A549 (cell line): ENCODE results near the gene NANOS2. TPM values are rescaled to one million over a fixed set of nuclear protein-coding genes. Genes with fewer than 3 reads are reported as not detected.

Experiments used
- ATAC-seq, 2 experiments: fragments of 200-7000 bp in 1 of 2; fragments of >200 bp in 1 of 2; cut with Nextera tagmentation in 1 of 2; cut with Tn5 transposase in 1 of 2; 3 replicates each; pipeline versions ENCODE4 v1.8.0 to v1.9.1; 2018 to 2020; ENCODE audit warnings: mild to moderate bottlenecking in 1 of 2, moderate library complexity in 1 of 2
- CTCF ChIA-PET: fragments of 300-600 bp; sonication (Branson Sonifier 250); formaldehyde crosslinking; extraction: SDS; loops from one replicate; lab custom pipeline; 2021; ENCODE audit warnings: antibody characterized with exemption, inconsistent platforms; lab: Yijun Ruan, JAX
- POLR2A ChIA-PET: fragments of 350-600 bp; formaldehyde crosslinking; extraction: SDS; loops from one replicate; lab custom pipeline; 2021; ENCODE audit warnings: antibody characterized with exemption, inconsistent platforms; lab: Yijun Ruan, JAX
- DNase-seq, 2 experiments: peaks; one replicate each; pipeline versions ENCODE4 v3.0.0 to v3.0.0-alpha.2; 2011 to 2016; ENCODE audit warnings: low read depth in 1 of 2, low spot score in 1 of 2
- FAIRE-seq: peaks from 2 replicates; lab custom pipeline; 2011; peaks lifted over from hg19 to GRCh38; lab: Jason Lieb, UNC
- H3K27ac ChIP-seq, 2 experiments: fragments of >200 bp; sonication (Bioruptor Twin); formaldehyde crosslinking; 3 replicates each; pipeline ENCODE4 v1.5.1; 2016 to 2017
- H3K4me1 ChIP-seq: fragments of >200 bp; sonication (Bioruptor Twin); formaldehyde crosslinking; 3 replicates; pipeline ENCODE4 v1.6.1; 2016
- H3K4me2 ChIP-seq: fragments of >200 bp; sonication (Bioruptor Twin); formaldehyde crosslinking; 3 replicates; pipeline ENCODE4 v1.6.1; 2016
- H3K4me3 ChIP-seq: fragments of >200 bp; sonication (Bioruptor Twin); formaldehyde crosslinking; 3 replicates; pipeline ENCODE4 v1.5.1; 2016
- H3K9me3 ChIP-seq: fragments of >200 bp; sonication (Bioruptor Twin); formaldehyde crosslinking; 3 replicates; pipeline ENCODE4 v1.6.1; 2016
- CBX2 ChIP-seq: fragments of 200-600 bp; sonication (generic); IDR thresholded peaks from 2 replicates; pipeline ENCODE4 v1.6.1; 2016; ENCODE audit warnings: low read depth, mild to moderate bottlenecking, borderline replicate concordance
- CBX8 ChIP-seq: fragments of 200-600 bp; sonication (generic); IDR thresholded peaks from 2 replicates; pipeline ENCODE4 v1.6.1; 2016
- CEBPB ChIP-seq, 2 experiments: fragments of >200 bp in 1 of 2; sonication (Bioruptor Twin) in 1 of 2; formaldehyde crosslinking in 1 of 2; IDR thresholded peaks; 2 replicates each; pipeline ENCODE4 v1.6.1; 2012 to 2016
- CHD4 ChIP-seq: fragments of 200-600 bp; sonication (generic); IDR thresholded peaks from 2 replicates; pipeline ENCODE4 v1.6.1; 2016; ENCODE audit warnings: antibody characterized with exemption, mild to moderate bottlenecking, borderline replicate concordance
- EHMT2 ChIP-seq: fragments of 200-600 bp; sonication (generic); IDR thresholded peaks from 2 replicates; pipeline ENCODE4 v1.6.1; 2016; ENCODE audit warnings: antibody characterized with exemption, low read depth, mild to moderate bottlenecking, moderate library complexity
- ESRRA ChIP-seq: fragments of 150-350 bp; IDR thresholded peaks from 2 replicates; pipeline ENCODE4 v1.6.1; 2014; ENCODE audit warnings: mild to moderate bottlenecking, low read length, borderline replicate concordance
- FOXS1 ChIP-seq: fragments of 250-450 bp; sonication (Bioruptor Pico); IDR thresholded peaks from 2 replicates; pipeline ENCODE4 v1.5.0; 2020; ENCODE audit warnings: mild to moderate bottlenecking, moderate library complexity
- HEYL ChIP-seq: fragments of 250-450 bp; sonication (Bioruptor Pico); IDR thresholded peaks from 2 replicates; pipeline ENCODE4 v1.8.0; 2021; ENCODE audit warnings: mild to moderate bottlenecking, moderate library complexity
- JUNB ChIP-seq: fragments of >200 bp; sonication (Bioruptor Twin); formaldehyde crosslinking; IDR thresholded peaks from 2 replicates; pipeline ENCODE4 v1.6.1; 2016
- MAX ChIP-seq: IDR thresholded peaks from 2 replicates; pipeline ENCODE4 v1.6.1; 2012
- MAZ ChIP-seq: fragments of 150-350 bp; IDR thresholded peaks from 2 replicates; pipeline ENCODE4 v1.6.1; 2014; ENCODE audit warnings: antibody characterized with exemption, low read depth, low read length, borderline replicate concordance
- NPAS2 ChIP-seq: fragments of 250-450 bp; sonication (Bioruptor Pico); IDR thresholded peaks from 2 replicates; pipeline ENCODE4 v1.8.0; 2022; ENCODE audit warnings: mild to moderate bottlenecking, moderate library complexity, borderline replicate concordance
- NR3C1 ChIP-seq: fragments of >200 bp; sonication (Bioruptor Twin); formaldehyde crosslinking; IDR thresholded peaks from 3 replicates; pipeline ENCODE4 v1.6.1; 2017
- PHF8 ChIP-seq: fragments of 200-600 bp; sonication (generic); IDR thresholded peaks from 2 replicates; pipeline ENCODE4 v1.6.1; 2016; ENCODE audit warnings: low read depth, mild to moderate bottlenecking, antibody characterized with exemption, moderate library complexity, borderline replicate concordance
- POLR2AphosphoS2 ChIP-seq: conservative IDR thresholded peaks from 2 replicates; pipeline ENCODE4 v1.6.1; 2012; ENCODE audit warnings: low read length, improper control_type of control experiment, inconsistent platforms
- RAD21 ChIP-seq, 2 experiments: fragments of >200 bp in 1 of 2; sonication (Bioruptor Twin) in 1 of 2; formaldehyde crosslinking in 1 of 2; IDR thresholded peaks in 1 of 2; conservative IDR thresholded peaks in 1 of 2; 2 replicates in 1 of 2; 3 replicates in 1 of 2; pipeline ENCODE4 v1.6.1; 2012 to 2018; ENCODE audit warnings: inconsistent platforms in 1 of 2
- RARB ChIP-seq: fragments of 250-450 bp; sonication (Bioruptor Pico); IDR thresholded peaks from 2 replicates; pipeline ENCODE4 v1.8.0; 2021; ENCODE audit warnings: mild to moderate bottlenecking, moderate library complexity
- RCOR1 ChIP-seq: fragments of 150-350 bp; IDR thresholded peaks from 2 replicates; pipeline ENCODE4 v1.6.1; 2014; ENCODE audit warnings: antibody characterized with exemption, low read length, low read depth
- RNF2 ChIP-seq: fragments of 200-600 bp; sonication (generic); IDR thresholded peaks from 2 replicates; pipeline ENCODE4 v1.6.1; 2016; ENCODE audit warnings: low read depth, mild to moderate bottlenecking, antibody characterized with exemption, moderate library complexity, borderline replicate concordance
- SMC3 ChIP-seq: fragments of >200 bp; sonication (Bioruptor Twin); formaldehyde crosslinking; IDR thresholded peaks from 3 replicates; pipeline ENCODE4 v1.6.1; 2018; ENCODE audit warnings: inconsistent platforms
- SREBF2 ChIP-seq: fragments of 450-650 bp; IDR thresholded peaks from 2 replicates; pipeline ENCODE4 v1.6.1; 2014; ENCODE audit warnings: mild to moderate bottlenecking, moderate library complexity
- TFCP2L1 ChIP-seq: fragments of 250-450 bp; sonication (Bioruptor Pico); IDR thresholded peaks from 2 replicates; pipeline ENCODE4 v1.5.0; 2021; ENCODE audit warnings: mild to moderate bottlenecking
- ZFP36 ChIP-seq: fragments of 450-650 bp; IDR thresholded peaks from 2 replicates; pipeline ENCODE4 v1.6.1; 2014; ENCODE audit warnings: borderline replicate concordance; ENCODE audit not compliant: partially characterized antibody
- ZSCAN20 ChIP-seq: fragments of 250-450 bp; sonication (Bioruptor Pico); IDR thresholded peaks from 2 replicates; pipeline ENCODE4 v1.8.0; 2022; ENCODE audit warnings: mild to moderate bottlenecking, moderate library complexity
- WGBS: methylation state at CpG from one replicate; pipeline ENCODE4 v1.1.6; 2017; ENCODE audit errors: missing lambda C conversion rate; 5-methylcytosine and 5-hydroxymethylcytosine counted together
- polyA plus RNA-seq, 4 experiments: library from polyadenylated mRNA; depleted of rRNA in 3 of 4; stranded (reverse); fragments of >200 nt; fragmentation: RNase III in 1 of 4; extraction: RNeasy Plus Mini Kit Qiagen cat#74134 plus additional on column Dnase treatment in 1 of 4; gene quantifications; 2 replicates in 3 of 4; 3 replicates in 1 of 4; pipeline ENCODE4 v1.2.3, GENCODE V29; 2011 to 2017
- TF ChIP-seq, protein P1 (sequence below): fragments of 450-650 bp; IDR thresholded peaks from 2 replicates; pipeline ENCODE4 v1.6.1; 2014; ENCODE audit warnings: antibody characterized with exemption
- TF ChIP-seq, protein P2 (sequence below): fragments of >200 bp; sonication (Bioruptor Twin); formaldehyde crosslinking; IDR thresholded peaks from 3 replicates; pipeline ENCODE4 v1.5.1; 2016

The NANOS2 gene
- polyA plus RNA-seq, 2 of the 4 experiments (the other 2 are of a cell fraction): not detected

GRCh38 chr19:45866400-45867176, 48.0 kb downstream of the NANOS2 start:
- peaks cover 14% of the 10 kb centered on the region for H3K4me1 ChIP-seq
- CTCF ChIA-PET: interaction anchor here (0.6 to 11.3 kb wide), 6 partner anchors 9 to 398 kb away, joined by 3 to 315 read pairs (median 22); partner anchors contain the start of genes IRF2BP1 and MYPOP
- no peak overlapping the region for H3K4me3 ChIP-seq
- H3K9me3 ChIP-seq: no peaks in the 10 kb centered on the region
- no peak for FAIRE-seq
- H3K27ac ChIP-seq: peak overlapping the region in 1 of 2 experiments; percentile 39; a peak in 2 of 6 replicates
- 64% methylated on average over 9 of the region's 11 CpGs for WGBS
- no peak for ATAC-seq
- TF ChIP-seq PHF8: no peak
- no peak for TF ChIP-seq MAX
- TF ChIP-seq, protein P1, sequence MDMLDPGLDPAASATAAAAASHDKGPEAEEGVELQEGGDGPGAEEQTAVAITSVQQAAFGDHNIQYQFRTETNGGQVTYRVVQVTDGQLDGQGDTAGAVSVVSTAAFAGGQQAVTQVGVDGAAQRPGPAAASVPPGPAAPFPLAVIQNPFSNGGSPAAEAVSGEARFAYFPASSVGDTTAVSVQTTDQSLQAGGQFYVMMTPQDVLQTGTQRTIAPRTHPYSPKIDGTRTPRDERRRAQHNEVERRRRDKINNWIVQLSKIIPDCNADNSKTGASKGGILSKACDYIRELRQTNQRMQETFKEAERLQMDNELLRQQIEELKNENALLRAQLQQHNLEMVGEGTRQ: no peak
- TF ChIP-seq HEYL (CRISPR knock-in tag): no peak
- no peak for TF ChIP-seq MAZ
- TF ChIP-seq ZSCAN20 (CRISPR knock-in tag): no peak
- no peak for TF ChIP-seq CEBPB (IDR thresholded peaks at IDR 0.05)
- TF ChIP-seq FOXS1 (CRISPR knock-in tag): no peak
- no peak for TF ChIP-seq POLR2AphosphoS2
- TF ChIP-seq, protein P2, sequence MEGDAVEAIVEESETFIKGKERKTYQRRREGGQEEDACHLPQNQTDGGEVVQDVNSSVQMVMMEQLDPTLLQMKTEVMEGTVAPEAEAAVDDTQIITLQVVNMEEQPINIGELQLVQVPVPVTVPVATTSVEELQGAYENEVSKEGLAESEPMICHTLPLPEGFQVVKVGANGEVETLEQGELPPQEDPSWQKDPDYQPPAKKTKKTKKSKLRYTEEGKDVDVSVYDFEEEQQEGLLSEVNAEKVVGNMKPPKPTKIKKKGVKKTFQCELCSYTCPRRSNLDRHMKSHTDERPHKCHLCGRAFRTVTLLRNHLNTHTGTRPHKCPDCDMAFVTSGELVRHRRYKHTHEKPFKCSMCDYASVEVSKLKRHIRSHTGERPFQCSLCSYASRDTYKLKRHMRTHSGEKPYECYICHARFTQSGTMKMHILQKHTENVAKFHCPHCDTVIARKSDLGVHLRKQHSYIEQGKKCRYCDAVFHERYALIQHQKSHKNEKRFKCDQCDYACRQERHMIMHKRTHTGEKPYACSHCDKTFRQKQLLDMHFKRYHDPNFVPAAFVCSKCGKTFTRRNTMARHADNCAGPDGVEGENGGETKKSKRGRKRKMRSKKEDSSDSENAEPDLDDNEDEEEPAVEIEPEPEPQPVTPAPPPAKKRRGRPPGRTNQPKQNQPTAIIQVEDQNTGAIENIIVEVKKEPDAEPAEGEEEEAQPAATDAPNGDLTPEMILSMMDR: no peak
- TF ChIP-seq TFCP2L1 (CRISPR knock-in tag): no peak
- TF ChIP-seq SMC3: no peak
- no peak for TF ChIP-seq ESRRA
- TF ChIP-seq RARB (CRISPR knock-in tag): no peak
- TF ChIP-seq CBX2: no peak
- no peak for TF ChIP-seq RNF2
- TF ChIP-seq NPAS2 (CRISPR knock-in tag): no peak
- TF ChIP-seq SREBF2: no peak
- POLR2A ChIA-PET: interaction anchor here (1.1 to 1.3 kb wide), 2 partner anchors 15 to 50 kb away, joined by 3 read pairs; no protein-coding TSS in a partner anchor
- no peak overlapping the region; the same call in 2 of the 3 replicates for H3K4me2 ChIP-seq
- no peak for DNase-seq

DNA sequence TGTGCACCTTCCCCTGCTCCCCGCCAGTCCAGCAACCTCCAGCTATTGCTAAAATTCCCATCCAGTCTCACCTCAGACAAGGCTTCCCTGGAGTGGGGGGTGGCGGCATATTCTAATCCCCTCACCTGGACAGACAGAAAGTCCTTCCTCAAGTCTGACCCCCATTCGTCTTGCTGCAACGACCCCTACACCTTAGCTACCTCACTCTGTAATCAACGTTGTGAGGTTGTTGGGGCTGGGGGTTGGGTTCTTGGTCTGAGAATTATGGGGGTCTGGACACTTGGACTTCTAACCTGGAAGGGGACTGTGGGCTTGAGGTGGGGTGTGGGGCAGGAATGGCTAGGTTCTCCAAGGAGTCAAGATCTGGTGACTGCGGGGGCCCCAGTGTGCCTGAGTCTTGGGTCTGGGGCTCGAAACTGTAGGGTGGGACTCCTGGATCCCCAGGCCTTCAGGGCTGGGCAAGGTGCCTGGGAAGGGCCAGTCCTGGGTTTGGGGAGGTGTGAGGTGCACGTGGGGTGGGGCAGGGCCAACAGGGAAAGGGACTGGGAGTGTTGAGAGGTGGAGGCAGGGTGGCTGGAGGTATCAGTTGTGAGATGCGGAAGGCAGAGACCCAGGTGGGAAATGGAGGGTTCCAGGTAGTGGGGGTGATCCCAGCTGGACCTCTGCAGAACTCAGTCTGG, 49.2 kb downstream of the NANOS2 start:
- peaks cover 25% of the 10 kb centered on the region for H3K4me1 ChIP-seq
- no peak for FAIRE-seq
- WGBS: 77% methylated on average over 9 of the region's 9 CpGs
- no peak overlapping the region for H3K4me3 ChIP-seq
- no peak for ATAC-seq
- no peaks in the 10 kb centered on the region for H3K9me3 ChIP-seq
- peak overlapping the region; percentile 89; the same call in 1 of the 3 replicates for H3K4me2 ChIP-seq
- no peak for DNase-seq
- H3K27ac ChIP-seq: 0 out of 6 replicates have a peak overlapping the region, but pooled peaks of 1 of the 2 experiments have one; percentile 12
- CTCF ChIA-PET: interaction anchor here (0.6 to 11.3 kb wide), 21 partner anchors 7 to 400 kb away, joined by 3 to 315 read pairs (median 7); partner anchors contain the start of genes IRF2BP1, MYPOP and SIX5
- TF ChIP-seq ZFP36 (no peak), RCOR1 (no peak), RAD21 (conservative IDR thresholded peaks at IDR 0.05 in 1 of 2, IDR thresholded peaks at IDR 0.05 in 1 of 2) (no peak), EHMT2 (no peak), CBX8 (no peak), NR3C1 (no peak), JUNB (no peak), RARB (CRISPR knock-in tag) (no peak), CHD4 (no peak)
- POLR2A ChIA-PET: interaction anchor here (1.3 to 1.7 kb wide), 2 partner anchors 16 to 17 kb away, joined by 3 to 10 read pairs; no protein-coding TSS in a partner anchor
